NCI-H1417 treated with DMSO at 0.1 percent for 48 hours (cell line): ENCODE measurements around the gene SSTR4.

Source experiments
- DNase-seq: peaks from one replicate; lab custom pipeline; 2025; lab: John Stamatoyannopoulos, UW

Gene SSTR4

DNA sequence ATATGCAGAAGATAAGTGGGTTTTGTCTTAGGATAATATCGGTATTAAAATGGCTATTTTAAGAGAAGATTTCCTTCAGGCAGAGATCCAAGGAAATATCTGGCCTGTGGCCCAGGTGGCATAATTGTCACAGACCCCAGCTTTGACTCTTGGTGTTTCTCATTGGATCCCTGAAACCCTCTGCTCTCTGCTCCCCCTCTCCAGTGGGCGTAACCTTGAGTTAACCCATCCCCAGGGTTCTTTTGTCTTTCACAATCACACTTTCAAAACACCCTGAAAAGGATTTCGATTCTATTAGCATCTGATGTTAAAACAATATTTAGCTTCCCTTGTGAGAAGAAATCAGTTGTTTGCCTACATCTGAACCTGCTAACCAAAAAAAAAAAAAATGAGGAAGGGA, 7.2 kb downstream of the SSTR4 start:
- DNase-seq, result no peak

DNA sequence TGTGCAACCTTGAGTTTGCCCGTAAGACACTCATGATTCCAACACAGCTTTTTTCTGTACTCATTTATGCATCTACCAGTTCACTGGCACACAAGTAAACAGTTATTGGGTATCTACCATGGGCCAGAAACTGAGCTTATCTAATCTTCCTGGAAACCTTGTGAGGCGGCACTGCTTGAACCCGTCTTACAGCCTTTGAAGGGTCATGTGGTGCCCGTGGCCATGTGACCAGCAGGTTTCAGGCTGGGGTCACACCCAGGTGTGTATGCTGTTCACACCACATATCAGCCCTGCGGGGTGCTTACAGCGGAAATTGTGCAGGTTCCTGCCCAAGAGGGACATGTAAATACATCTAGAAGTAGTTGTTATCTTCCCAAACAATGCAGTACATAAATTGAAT, 8.3 kb downstream of the SSTR4 start:
- DNase-seq, result no peak

DNA sequence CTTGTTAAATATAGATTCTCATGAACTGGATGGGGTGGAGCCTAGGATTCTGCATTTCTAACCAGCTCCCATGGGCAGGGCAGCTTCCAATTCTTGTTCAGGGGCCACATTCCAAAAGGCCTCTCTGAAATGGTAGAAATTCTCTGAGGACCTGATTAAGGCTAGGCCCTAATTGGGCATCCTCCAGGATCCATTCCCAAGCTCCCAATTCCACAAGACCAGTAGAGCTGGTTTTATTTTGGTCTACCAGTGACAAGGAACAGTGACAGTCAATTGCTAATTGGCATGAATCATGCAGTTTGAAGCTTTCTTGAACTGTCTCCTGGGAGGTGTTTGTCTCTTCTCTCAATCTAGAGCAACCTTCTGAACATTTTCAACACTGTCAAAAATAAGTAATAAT, 11.3 kb downstream of the SSTR4 start:
- no peak for DNase-seq

DNA sequence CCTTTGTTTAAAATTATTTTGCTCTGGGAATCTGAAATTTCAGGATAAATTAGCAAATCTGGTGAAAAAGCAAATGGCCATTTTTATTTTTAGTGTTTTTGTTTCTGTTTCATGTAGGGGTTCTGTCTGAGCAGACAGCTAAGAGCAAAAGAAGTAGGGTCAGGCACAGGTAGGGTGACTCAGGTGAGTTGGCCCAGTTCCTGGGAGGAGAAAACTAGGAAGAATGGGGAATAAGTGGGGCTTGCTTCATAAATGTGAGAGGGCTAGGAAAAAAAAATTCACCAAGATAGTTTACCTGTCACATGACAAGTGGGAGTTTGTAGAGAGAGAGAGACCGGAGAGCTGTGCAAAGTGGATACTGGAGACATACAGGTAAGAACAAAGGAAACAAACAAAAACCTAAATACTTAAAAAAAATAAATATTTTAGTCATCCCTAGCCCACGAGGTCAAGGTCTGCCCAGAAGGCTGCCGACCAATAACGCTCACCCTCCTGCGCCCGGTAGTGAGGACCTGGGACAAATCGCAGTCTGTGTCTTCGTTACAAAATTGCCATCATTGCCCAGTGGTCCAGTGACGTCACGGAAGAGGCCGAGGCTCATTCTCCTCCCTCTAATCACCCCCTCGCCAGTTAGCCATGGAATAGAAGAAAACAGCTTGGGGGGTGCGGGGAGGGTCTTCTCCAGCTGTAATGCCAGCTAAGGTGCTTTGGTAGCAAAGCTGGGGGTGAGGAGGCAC, 12.1 kb downstream of the SSTR4 start:
- DNase-seq, result peak; percentile 60

DNA sequence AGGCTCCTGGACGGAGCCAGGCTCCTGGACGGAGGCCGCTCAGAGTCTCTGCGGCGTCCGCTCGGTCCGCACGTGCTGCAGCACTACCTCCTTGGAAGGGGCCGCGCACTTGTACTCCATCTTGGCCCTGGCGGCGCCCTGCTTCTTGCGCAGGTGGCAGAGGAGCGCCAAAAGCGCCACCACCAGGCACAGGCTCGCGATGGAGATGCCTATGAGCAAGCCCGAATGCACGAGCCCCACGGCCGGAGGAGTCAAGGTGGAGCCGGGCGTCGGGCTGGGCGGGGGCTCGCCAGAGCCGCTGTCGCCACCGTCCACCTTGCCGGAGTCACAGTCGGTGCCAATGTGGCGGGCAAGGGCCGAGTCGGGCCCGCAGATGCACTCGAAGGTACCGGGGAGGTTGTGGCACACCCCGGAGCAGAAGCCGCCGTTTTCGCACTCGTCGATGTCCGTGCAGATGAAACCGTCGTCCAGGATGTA, 12.7 kb downstream of the SSTR4 start:
- no peak for DNase-seq

DNA sequence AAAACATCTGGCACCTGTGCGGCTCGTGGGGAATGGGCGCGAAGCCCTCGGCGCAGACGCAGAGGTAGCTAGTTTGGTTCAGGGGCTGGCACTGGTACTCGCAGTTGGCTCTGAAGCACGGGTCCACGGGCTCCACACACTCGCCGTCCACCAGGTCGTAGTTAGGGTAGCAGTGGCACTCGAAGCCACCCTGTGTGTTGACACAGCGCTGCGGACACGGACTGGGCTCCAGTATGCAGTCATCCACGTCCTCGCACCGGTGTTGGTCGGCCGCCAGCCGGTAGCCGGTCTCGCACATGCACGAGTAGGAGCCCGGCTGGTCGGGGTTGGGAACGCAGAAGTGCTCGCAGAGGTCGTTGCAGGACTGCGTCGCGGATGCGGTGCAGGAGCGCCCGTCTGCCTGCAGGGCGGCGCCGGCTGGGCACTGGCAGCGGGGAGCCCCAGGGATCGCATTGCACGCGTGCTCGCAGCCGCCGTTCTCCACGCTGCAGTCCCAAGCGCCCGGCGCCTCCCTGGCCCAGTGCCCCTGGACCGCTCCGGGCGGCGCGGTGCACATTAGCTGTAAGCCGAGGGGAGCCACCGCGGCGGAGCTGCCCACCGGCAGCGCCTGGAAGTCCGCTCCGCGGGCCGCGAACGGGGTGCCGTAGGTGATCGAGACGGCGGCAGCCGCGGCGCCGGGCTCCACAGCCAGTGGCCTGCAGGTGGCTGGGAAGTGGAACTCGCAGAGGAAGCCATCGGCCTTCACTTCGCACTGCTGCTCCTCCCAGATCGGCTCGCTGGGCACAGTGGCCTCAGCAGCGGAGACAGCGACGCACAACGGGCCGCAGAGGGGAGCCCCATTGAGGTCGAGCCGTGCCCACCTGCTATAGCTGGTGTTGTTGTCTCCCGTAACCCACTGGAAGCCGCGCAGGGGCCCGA, 13.4 kb downstream of the SSTR4 start:
- no peak for DNase-seq

DNA sequence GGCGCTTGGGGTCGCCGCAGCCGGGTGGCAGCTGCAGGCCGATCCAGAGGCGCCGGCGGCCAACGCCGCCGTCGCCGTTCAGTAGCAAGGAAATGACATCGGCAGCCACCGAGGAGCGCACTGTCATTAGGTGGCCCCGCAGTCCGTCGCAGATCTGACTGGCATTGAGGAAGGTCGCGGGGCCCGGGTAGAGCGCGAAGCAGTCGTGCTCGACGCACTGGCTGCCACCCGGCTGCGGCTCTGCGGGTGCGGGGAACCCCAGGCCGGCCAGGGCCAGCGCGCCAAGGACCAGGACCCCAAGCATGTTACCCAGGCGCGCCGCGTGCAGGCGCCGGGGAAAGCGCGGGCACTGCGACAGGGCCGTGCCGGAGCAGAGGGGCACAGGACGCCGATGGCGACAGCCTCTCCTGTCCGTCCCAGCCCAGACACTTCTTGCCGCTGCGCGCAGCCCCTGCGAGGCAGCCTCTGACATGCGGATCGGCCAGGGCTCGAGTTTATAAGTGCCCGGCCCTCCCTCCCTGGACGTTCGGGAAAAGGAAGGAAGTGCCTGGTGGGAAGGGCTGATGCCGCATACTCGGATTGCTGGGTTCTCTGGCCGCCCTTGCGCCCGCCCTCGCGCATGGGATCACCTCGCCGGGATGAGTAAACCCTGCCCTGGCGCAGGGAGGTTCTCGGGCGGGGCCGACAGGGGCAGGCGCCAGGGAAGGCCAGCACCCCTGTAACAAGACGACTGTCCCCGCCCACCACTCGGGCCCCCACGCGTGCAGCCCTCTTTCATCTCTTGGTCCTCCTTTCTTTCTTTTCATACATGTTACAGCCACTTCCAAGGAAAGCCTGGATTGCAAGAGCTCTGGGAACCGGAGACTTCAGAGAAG, 14.3 kb downstream of the SSTR4 start, which contains the start of gene THBD:
Gene THBD (minus strand): TSS at position 472 of the 875 bp plus-strand sequence. CDS start 168 bp downstream, at position 304.
- DNase-seq, result no peak

DNA sequence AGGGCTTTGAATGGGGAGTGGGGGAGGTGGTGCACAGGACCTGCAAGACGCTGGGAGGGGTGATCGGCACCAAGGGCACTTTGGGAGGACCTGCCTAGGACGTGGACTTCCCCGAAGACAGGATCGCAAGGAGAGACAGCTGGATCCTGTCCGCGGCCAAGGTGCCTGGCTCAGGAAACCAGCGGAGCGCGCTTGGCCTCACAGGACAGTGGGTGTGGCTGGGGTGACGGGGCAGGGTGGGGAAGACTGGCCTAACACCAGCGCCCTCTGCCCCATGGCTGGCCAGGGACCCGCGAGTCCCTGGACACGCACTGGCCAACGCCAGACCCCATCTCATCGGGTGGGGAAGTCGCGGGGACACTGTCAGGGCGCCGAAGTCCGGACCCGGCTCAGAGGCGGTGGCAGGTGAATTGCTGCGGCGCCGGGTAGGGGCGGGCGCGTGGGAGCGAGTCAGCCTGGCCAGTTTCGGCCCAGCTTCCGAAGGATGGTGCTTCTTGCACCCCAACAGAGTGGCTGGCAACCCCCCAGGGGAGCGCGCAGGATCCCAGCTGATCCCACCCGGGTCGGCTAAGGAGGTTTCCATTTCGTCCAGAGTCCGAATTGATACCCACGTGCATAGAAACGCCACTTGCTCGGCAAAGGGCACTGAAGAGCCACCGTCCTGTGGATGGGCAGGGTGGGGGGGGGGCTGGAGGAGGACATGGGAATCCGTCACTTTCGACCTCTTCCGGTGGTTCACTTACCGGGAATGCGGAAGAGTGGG, 15.1 kb downstream of the SSTR4 start:
- no peak for DNase-seq

DNA sequence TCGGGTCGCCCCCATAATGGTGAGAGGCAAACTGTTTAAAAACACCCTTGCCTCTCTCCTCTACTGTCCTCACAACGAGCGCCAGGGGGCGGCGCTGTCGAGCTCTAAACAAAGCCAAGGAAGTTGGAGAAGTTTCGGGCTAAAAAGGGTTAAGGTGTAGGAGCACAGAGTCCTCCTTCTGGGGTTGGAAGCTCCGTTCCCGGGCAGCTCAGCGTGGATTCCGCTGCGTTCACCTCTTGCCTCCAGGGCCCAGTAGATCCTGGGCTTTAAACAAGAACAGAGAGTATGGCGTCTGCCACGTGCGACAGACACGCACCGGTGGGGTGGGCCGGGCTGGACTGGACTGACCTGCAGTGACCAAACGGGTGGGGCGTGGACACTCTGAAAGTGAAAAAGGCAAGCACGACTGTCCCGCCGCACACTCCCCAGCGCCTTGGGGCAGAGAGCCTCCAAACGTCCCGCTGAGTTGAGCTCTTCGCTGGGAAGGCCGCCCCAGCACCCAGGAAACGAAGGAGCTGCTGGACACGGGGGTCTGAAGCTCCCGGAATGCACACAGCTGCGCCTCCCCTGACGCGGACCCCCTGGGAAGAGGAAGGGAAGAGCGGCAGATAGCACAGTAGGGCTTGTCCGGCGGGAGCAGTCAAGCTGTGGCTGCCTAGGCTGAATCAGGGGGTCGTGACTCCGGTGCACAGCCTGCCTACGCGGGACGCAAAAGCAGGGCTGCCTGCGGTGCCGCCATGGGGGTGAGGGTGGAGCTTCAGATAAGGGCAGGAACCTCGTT, 15.9 kb downstream of the SSTR4 start:
- no peak for DNase-seq

DNA sequence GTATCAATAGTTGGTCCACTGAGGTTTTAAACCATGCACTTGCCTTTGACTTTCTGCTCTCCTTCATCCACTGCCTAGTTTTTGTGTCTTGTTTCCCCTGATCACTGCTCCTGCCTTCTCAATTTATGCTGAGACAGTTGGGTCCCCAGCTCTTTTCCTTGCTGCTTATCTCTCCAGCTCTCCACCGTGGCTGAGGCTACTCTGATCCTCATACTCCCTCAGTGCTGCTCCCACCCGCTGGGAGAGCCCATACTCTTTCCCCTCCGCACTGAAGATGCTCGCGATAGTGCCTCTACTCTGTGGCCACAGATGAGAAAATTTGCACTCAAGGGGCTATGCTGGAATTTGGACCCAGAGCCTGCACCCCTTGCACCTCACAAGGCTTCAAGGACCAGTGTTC, 17.8 kb downstream of the SSTR4 start:
- DNase-seq, result no peak

DNA sequence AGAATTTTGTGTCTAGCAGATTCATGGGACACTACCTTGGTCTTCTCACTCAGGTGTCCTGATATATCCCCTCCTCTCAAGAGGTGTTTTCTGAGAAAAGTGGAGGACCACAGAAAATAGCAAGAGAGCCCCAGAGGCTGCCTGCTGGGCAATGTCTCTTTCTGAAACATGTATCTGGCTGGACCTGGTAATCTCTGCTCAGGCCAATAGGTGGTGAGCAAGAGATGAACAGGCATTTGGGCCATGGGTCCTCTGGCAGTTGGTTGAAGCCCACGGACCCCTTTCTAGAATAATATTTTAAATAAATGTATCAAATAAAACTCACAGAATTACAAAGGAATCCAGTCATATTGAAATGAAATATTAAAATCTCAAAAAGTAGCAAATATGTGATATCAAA, 23.1 kb downstream of the SSTR4 start:
- DNase-seq, result no peak

DNA sequence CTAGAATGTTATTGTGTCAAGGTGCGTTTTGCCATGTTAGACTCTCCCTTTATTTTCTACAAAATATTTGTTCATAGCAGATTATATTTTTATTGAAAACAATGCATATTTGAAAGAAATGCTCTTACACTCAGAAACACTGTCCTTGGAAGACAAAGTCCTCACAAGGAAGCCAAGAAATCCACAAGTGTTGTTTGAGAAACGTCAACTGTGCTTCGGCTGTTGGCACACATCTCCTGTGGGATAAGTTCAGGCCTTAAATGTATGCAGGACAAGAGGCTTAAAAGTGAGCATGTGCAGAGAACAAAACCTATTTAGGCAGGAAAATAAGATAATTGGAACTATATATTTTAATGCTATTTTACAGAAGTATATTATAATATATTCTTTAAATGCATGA, 23.9 kb downstream of the SSTR4 start:
- no peak for DNase-seq

DNA sequence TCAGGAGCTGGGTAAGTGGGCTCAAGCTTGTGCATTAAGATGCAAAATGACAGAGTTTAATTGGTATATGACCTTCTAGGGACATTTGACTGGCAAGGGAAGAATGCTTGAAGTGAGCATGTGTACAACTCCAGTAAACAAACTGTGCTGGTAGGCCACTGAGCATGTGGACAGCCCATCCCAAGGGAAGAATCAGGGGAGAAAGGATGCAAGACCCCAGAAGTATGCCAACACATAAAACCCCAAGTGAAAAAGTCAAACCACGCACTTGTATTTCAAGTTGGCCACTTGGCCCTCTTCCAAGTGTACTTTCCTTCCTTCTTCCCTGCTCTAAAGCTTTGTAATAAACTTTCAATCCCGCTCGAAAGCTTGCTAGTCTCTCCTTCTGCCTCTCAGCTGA, 24.7 kb downstream of the SSTR4 start:
- DNase-seq, result no peak

DNA sequence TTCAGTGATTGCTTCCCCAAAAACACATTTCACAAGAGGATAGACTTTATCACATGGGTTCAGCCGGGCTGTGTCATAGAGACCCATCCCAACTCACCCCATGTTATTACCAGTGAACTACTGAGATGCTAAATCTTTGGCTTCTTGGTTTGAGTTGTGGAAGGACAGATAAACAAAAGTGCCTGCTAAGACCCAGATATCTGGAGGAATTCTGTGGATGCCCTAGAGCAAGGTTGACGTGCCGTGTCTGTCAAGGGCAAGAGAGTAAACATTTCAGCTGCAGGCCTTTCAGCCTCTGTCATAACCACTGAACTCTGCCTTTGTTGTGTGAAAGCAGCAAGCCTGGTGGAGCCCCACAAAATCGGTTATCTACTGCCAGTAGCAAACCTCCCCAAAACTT, 25.5 kb downstream of the SSTR4 start:
- no peak for DNase-seq

DNA sequence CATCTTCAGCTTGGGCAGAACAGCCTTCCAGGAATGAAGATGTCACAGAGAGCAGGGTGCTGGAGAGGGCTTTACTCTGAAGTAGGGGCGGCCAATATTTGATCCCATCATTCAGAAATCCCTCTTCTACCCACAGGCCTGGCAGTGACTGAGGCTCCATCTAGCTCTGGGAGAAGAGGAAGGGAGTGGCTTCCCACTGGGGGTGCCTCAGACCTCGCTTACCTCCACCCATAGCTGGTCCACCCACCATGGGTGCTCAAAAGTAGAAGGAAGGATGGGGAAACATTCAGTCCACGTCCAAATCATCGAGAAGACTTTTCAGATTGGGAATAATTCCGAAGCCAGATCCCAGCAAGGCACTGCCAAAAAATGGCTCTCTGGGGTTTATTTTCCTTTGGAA, 26.1 kb downstream of the SSTR4 start:
- DNase-seq, result no peak

DNA sequence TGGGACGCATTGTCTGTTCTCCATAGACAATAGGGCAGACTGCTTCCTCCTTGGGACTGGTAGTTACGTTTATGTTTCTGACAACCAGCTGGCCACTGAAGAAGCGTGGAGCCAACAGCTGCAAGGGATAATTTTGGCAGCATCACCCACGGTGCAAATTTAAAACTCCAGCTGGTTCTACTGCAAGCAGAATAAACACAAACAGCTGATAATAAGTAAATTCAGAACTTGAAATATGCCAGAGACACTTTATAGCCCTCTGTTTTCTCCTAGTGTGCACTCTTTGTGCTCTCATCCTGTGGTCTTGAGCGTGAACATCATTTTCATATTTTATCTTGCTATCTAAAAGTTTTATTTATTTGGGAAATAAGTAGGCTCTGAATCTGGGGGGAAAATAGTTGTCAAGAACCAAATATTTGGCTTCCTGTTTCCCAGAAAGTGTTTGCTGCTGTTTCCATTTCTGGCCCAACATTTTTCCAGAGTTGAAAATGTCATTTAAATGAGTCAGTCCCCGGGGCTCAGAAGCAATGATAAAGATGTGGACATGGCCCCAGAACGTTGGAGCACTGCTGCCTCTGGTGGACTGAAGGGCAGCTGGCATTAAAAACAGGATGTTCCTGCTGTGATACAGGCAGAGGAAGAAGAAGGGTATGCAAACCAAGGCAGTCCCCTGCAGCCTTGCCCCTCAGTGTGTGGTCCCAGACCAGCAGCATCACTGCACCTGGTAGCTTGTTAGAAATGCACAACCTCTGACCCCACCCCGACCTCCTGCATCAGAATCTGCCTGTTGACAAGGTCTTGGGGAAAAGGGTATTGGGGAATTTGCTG, 26.8 kb downstream of the SSTR4 start:
- no peak for DNase-seq

DNA sequence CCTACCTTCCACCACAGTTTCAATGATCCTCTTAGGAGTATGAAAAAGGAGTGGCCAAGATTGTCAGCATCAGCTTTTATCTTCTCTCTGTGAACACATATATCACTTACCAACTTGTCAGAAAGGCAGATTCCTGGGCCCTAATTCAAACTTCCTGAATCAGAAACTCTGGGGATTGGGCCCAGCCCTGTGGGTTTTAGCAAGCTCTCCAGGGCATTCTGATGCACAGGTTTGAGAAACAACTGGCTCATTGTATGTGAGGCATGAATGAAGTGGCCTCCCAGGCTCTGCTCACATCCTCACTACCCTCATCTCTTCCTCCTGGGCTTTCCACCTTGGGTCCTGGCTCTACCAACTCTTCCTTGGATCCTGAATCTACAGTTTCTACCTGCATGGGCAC, 27.5 kb downstream of the SSTR4 start:
- no peak for DNase-seq

DNA sequence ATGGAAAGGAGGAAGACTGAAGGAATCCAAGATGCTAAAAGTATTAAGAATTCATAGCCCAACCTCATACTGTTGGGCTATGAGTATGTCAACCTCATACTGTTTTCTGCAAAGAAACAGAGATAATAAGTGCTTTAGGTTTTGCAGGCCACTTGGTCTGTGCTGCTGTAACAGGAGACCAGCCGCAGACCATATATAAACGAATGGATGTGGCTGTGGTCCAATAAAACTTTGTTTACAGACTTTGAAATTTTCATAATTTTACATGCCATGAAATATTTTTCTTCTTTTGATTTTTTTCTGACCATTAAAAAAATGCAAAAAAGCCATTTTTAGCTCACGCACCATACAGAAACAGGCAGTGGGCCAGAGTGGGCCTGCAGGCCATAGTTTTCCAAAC, 28.1 kb downstream of the SSTR4 start:
- DNase-seq, result no peak

DNA sequence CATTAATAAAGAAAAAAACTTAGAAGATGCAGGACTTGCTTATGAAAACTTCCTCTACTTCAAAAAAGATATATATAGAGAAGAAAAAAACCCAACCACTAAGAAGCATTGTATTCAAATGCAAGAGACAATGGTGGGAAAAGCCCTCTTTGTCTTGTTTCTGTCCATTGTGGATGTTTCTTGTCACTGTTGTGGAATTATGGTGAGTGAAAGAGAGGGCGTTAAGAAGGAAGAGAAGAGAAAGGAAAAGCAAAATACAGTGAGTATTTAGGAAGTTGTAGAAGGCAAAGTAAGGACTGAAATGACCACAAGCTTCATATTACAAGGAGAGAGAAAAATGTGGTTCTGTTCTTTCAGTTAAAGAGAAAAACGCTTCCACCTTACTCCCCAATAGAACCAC, 28.5 kb downstream of the SSTR4 start:
- no peak for DNase-seq
